ENCODE data around the gene ZNF366.

DNA sequence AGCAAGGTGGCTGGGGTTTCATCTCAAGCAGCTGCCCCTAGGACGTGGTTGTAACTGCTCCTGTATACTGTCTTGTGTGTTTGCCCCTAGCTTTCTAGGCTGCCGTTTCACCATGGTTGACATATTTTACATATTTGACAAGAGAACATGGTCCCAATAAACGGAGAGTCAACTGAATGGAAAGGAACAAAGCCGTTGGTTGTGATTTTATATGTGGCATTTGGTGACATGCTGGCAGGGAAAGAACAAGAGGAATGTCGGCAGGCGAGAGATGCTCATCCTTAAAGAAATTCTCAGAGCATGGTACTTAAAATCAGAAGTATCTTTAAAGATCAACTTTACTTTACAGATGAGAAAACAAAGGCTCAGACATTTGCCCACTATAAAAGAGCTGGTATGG lies 11.8 kb downstream of the ZNF366 start:
- TF ChIP-seq, protein P1, sequence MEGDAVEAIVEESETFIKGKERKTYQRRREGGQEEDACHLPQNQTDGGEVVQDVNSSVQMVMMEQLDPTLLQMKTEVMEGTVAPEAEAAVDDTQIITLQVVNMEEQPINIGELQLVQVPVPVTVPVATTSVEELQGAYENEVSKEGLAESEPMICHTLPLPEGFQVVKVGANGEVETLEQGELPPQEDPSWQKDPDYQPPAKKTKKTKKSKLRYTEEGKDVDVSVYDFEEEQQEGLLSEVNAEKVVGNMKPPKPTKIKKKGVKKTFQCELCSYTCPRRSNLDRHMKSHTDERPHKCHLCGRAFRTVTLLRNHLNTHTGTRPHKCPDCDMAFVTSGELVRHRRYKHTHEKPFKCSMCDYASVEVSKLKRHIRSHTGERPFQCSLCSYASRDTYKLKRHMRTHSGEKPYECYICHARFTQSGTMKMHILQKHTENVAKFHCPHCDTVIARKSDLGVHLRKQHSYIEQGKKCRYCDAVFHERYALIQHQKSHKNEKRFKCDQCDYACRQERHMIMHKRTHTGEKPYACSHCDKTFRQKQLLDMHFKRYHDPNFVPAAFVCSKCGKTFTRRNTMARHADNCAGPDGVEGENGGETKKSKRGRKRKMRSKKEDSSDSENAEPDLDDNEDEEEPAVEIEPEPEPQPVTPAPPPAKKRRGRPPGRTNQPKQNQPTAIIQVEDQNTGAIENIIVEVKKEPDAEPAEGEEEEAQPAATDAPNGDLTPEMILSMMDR (conservative IDR thresholded peaks at IDR 0.05): no peak
- no peak for TF ChIP-seq EZH2 (IDR thresholded peaks at IDR 0.05; ENCODE audit: low read depth)
